ENCODE measurements around the gene TEX38.

DNA sequence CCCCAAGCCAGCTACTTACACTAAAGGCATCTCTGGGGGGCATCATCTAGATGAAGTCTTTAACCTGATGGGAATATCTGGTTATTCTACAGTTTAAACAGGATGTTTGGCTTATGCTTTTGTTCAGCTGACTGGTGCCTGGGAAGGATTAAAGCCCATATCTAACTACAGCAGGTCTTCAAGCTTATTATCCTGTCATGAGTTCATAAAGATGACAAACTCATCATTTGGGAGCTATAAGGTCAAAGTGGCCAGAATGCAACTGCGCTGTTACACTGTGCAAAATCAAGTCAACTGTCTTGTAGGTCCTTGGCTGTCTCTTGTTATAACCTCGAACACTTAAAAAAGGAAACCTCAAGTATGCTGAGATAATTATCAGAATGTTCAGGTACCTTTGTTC is 36.4 kb upstream of the TEX38 start:
- TF ChIP-seq, protein P1, sequence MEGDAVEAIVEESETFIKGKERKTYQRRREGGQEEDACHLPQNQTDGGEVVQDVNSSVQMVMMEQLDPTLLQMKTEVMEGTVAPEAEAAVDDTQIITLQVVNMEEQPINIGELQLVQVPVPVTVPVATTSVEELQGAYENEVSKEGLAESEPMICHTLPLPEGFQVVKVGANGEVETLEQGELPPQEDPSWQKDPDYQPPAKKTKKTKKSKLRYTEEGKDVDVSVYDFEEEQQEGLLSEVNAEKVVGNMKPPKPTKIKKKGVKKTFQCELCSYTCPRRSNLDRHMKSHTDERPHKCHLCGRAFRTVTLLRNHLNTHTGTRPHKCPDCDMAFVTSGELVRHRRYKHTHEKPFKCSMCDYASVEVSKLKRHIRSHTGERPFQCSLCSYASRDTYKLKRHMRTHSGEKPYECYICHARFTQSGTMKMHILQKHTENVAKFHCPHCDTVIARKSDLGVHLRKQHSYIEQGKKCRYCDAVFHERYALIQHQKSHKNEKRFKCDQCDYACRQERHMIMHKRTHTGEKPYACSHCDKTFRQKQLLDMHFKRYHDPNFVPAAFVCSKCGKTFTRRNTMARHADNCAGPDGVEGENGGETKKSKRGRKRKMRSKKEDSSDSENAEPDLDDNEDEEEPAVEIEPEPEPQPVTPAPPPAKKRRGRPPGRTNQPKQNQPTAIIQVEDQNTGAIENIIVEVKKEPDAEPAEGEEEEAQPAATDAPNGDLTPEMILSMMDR (IDR thresholded peaks at IDR 0.05) = no peak
- TF ChIP-seq POLR2A (IDR thresholded peaks at IDR 0.05) = no peak
